Measurements from ENCODE around the gene MBNL1. TPM values are rescaled to one million over a fixed set of nuclear protein-coding genes. Genes with fewer than 3 reads are reported as not detected.
A peak's percentile ranks its signal among the peaks of the same experiment; 100 is the strongest.

Gene MBNL1
- total RNA-seq, 1 experiment from 2014 or later, result 265 TPM

DNA sequence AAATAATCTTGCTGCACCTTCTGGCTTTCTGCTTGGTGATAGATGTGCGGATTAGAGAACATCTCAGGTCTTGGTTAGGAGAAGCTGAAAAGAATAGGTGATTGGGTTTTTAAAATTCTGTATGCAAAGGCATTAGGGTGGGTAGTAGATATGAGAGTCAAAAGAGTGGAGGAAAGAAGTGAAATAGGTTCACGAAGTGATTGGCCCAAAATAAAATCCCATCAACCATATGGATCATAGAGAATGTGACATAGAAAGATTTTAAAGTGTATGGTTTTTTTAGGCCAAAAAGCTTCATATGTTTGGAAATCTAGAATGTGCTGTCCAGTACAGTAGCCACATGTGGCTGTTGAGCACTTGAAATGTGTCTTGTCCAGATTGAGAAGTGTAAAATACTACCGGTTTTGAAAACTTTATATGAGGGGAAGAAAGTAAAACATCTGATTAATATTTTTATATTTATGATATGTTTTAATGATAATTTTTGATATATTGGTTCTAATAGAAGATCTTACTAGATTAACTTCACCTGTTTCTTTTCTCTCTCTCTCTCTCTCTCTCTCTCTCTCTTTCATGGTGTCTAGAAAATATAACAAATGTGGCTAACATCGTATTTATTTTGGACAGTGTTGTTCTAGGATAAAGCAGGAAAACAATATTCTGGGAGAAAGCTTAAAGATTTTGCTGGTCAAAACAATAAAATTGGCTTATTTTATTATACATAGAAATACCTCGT is 2.9 kb downstream of the MBNL1 start:
- H3K79me2 ChIP-seq (ENCODE audit: low read length), result peaks cover 78% of the 10 kb centered on the region
- peaks cover 9% of the 10 kb centered on the region; the same call in 1 of the 2 replicates for H4K20me1 ChIP-seq (ENCODE audit: insufficient read depth, low read depth, low read length)
- no peak overlapping the region for H2AFZ ChIP-seq (ENCODE audit: low read length)
- H3K27ac ChIP-seq (ENCODE audit: low read length), result peak overlapping the region; percentile 91
- peaks cover 72% of the 10 kb centered on the region for H3K4me1 ChIP-seq (ENCODE audit: low read length)
- no peaks in the 10 kb centered on the region for H3K9me3 ChIP-seq (ENCODE audit: low read length)
- peak overlapping the region; percentile 96 for H3K9ac ChIP-seq (ENCODE audit: low read length)
- no peaks in the 10 kb centered on the region; the same call in 1 of the 2 replicates for H3K27me3 ChIP-seq (ENCODE audit: low read length)
- peaks cover 12% of the 10 kb centered on the region; the same call in 1 of the 2 replicates for H3K36me3 ChIP-seq (ENCODE audit: insufficient read depth, low read length)
- no peaks in the 10 kb centered on the region for H3K9me2 ChIP-seq (replicated peaks; ENCODE audit: insufficient read depth, low read length)
- peak; percentile 52 for DNase-seq
- H3K4me2 ChIP-seq (ENCODE audit: low read depth, low read length, poor library complexity, severe bottlenecking), result peak overlapping the region; percentile 96
- H3K4me3 ChIP-seq (ENCODE audit: low read length), result peak overlapping the region; percentile 91

DNA sequence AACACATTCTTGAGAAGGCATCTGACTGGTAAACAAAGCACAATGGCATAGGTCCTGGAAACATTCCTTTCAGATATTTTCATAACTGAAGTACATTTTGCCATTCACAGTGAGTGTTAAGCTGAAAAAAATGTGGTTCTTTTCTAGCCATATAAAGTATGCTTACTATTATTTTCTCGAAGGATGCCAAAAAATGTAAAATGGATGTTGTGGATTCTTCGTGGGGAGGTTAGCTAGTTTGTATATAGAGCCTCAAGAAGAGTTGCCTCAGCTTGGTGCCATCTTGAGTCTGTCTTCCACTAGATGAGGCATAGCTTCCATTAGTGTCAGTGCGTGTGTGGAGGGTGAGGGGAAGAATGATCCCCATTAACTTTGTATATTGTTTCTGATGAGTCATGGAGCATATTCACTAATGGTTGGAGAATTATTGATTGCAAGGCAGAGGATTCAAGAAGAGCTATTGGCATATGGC is 4.1 kb downstream of the MBNL1 start:
- Histone ChIP-seq H3K79me2 (ENCODE audit: low read length) (peaks cover 90% of the 10 kb centered on the region), H3K4me1 (ENCODE audit: low read length) (peaks cover 75% of the 10 kb centered on the region), H3K27me3 (ENCODE audit: low read length) (no peaks in the 10 kb centered on the region), H4K20me1 (ENCODE audit: insufficient read depth, low read depth, low read length) (peaks cover 9% of the 10 kb centered on the region; the same call in 1 of the 2 replicates), H3K4me2 (ENCODE audit: low read depth, low read length, poor library complexity, severe bottlenecking) (peak overlapping the region; percentile 96), H3K36me3 (ENCODE audit: insufficient read depth, low read length) (peaks cover 12% of the 10 kb centered on the region; the same call in 1 of the 2 replicates), H3K9me3 (ENCODE audit: low read length) (no peaks in the 10 kb centered on the region), H2AFZ (ENCODE audit: low read length) (no peak overlapping the region), H3K9ac (ENCODE audit: low read length) (no peak overlapping the region), H3K4me3 (ENCODE audit: low read length) (0 out of 2 replicates have a peak overlapping the region, but pooled peaks have one; percentile 6), H3K9me2 (replicated peaks; ENCODE audit: insufficient read depth, low read length) (no peaks in the 10 kb centered on the region), H3K27ac (ENCODE audit: low read length) (peak overlapping the region; percentile 13)
- DNase-seq, result no peak

DNA sequence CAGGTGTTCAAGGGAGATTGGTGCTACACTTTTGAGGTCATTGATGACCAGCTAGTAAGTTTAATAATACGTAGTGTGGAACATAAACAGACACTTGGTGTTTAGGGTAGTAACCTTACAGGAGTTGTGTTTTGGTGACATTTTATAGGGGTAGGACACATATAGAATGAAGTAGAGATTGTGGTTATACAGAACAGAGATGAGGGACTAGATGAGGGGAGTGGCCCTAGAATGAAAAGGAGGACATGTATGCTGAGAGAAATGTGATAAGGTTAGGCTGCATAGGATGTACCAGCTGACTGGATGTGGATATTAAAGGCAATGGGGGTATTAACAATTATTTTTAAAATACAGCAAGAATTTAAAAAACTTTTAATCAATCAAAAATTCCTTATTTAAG is 8.0 kb downstream of the MBNL1 start:
- Histone ChIP-seq H3K9me2 (replicated peaks; ENCODE audit: insufficient read depth, low read length) (no peaks in the 10 kb centered on the region), H3K79me2 (ENCODE audit: low read length) (peaks cover 100% of the 10 kb centered on the region), H3K27ac (ENCODE audit: low read length) (peak overlapping the region; percentile 32; the same call in 1 of the 2 replicates), H2AFZ (ENCODE audit: low read length) (no peak overlapping the region), H4K20me1 (ENCODE audit: insufficient read depth, low read depth, low read length) (0 out of 2 replicates have a peak, but pooled peaks cover 8% of the 10 kb centered on the region), H3K4me1 (ENCODE audit: low read length) (peaks cover 97% of the 10 kb centered on the region), H3K4me2 (ENCODE audit: low read depth, low read length, poor library complexity, severe bottlenecking) (peak overlapping the region; percentile 16), H3K36me3 (ENCODE audit: insufficient read depth, low read length) (peaks cover 15% of the 10 kb centered on the region; the same call in 1 of the 2 replicates), H3K27me3 (ENCODE audit: low read length) (no peaks in the 10 kb centered on the region), H3K4me3 (ENCODE audit: low read length) (no peak overlapping the region), H3K9me3 (ENCODE audit: low read length) (no peaks in the 10 kb centered on the region), H3K9ac (ENCODE audit: low read length) (no peak overlapping the region)
- DNase-seq, result no peak

DNA sequence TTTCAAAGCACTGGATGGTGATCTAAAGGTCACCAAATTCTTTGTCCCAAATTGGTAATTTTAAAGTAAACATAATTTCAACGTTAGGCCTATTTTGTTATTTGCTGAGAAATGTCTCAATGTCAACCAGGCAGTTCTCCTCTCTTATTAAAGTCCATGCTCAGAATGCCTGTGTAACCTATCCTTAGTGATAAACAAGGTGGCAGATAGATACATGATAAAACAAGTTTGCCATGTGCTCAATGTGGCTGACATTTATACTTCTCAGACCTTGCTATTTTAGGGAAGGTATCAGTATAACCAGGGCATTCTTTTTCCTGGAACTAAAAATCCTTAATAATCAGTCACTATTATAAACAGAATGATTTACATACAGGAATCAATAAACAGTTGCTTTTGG is 8.5 kb downstream of the MBNL1 start:
- peaks cover 100% of the 10 kb centered on the region for H3K79me2 ChIP-seq (ENCODE audit: low read length)
- H2AFZ ChIP-seq (ENCODE audit: low read length), result no peak overlapping the region
- no peaks in the 10 kb centered on the region for H3K9me3 ChIP-seq (ENCODE audit: low read length)
- H3K27ac ChIP-seq (ENCODE audit: low read length), result 0 out of 2 replicates have a peak overlapping the region, but pooled peaks have one; percentile 32
- H3K9ac ChIP-seq (ENCODE audit: low read length), result no peak overlapping the region
- H3K9me2 ChIP-seq (replicated peaks; ENCODE audit: insufficient read depth, low read length), result no peaks in the 10 kb centered on the region
- H3K4me1 ChIP-seq (ENCODE audit: low read length), result peaks cover 97% of the 10 kb centered on the region
- peak overlapping the region; percentile 36 for H3K4me2 ChIP-seq (ENCODE audit: low read depth, low read length, poor library complexity, severe bottlenecking)
- no peak overlapping the region for H3K4me3 ChIP-seq (ENCODE audit: low read length)
- H4K20me1 ChIP-seq (ENCODE audit: insufficient read depth, low read depth, low read length), result 0 out of 2 replicates have a peak, but pooled peaks cover 8% of the 10 kb centered on the region
- DNase-seq, result no peak
- H3K36me3 ChIP-seq (ENCODE audit: insufficient read depth, low read length), result peaks cover 15% of the 10 kb centered on the region; the same call in 1 of the 2 replicates
- no peaks in the 10 kb centered on the region for H3K27me3 ChIP-seq (ENCODE audit: low read length)

DNA sequence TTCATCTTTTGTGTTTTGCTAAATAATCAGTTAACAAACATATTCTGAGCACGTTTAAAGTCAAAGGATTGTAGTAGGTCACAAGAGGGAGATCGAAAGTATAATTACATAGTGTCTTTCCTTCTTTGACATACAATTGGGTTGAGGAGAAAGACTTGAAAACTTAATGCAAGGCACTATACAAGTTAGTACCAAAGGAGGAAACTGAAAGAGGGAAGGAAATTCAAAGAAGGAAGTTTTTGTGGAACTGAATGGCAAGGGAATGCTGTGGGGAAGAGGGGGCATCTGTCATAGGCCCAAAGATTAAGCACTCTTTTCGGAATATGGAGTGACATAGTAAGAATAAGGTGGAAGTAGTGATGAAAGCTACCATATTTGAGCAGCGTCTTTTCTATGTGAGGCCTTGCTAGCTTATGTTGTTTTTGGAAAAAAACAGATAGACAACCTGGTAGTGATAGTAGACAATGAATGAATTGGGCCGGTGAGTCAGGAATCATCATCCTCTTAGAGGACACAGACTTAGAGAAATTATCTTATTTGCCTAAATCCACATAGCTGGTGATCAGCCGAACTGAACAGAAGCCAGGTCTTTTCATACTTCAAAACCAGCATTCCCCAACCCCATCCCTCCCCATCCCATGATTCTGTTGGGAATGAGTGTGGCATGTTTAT is 10.2 kb downstream of the MBNL1 start:
- Histone ChIP-seq H4K20me1 (ENCODE audit: insufficient read depth, low read depth, low read length) (0 out of 2 replicates have a peak, but pooled peaks cover 8% of the 10 kb centered on the region), H3K4me3 (ENCODE audit: low read length) (no peak overlapping the region), H3K9me2 (replicated peaks; ENCODE audit: insufficient read depth, low read length) (no peaks in the 10 kb centered on the region), H3K4me2 (ENCODE audit: low read depth, low read length, poor library complexity, severe bottlenecking) (peak overlapping the region; percentile 57), H3K9ac (ENCODE audit: low read length) (no peak overlapping the region), H2AFZ (ENCODE audit: low read length) (no peak overlapping the region), H3K27me3 (ENCODE audit: low read length) (no peaks in the 10 kb centered on the region), H3K27ac (ENCODE audit: low read length) (peak overlapping the region; percentile 32), H3K79me2 (ENCODE audit: low read length) (peaks cover 100% of the 10 kb centered on the region), H3K9me3 (ENCODE audit: low read length) (no peaks in the 10 kb centered on the region), H3K4me1 (ENCODE audit: low read length) (peaks cover 97% of the 10 kb centered on the region), H3K36me3 (ENCODE audit: insufficient read depth, low read length) (peaks cover 3% of the 10 kb centered on the region; the same call in 1 of the 2 replicates)
- DNase-seq, result no peak

DNA sequence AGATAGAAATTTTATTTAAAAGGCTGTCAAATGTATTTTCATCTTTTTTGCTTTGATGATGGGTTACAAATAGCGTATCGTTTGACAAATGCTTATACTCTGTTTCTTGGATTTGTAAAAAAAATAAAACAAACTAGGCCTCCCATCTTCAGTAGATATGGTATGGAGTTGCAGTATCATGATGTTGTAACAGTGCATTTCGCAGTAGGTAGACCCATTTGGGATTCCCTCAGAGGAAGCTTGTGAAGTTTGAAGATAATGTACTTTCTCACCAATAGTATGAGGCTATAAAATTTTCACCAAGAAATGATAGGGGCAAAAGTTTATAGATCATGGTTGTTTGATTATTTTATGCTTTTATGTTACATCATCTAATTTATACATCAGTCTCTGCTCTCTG is 10.8 kb downstream of the MBNL1 start:
- Histone ChIP-seq H3K4me1 (ENCODE audit: low read length) (peaks cover 95% of the 10 kb centered on the region), H3K36me3 (ENCODE audit: insufficient read depth, low read length) (peaks cover 3% of the 10 kb centered on the region; the same call in 1 of the 2 replicates), H3K4me2 (ENCODE audit: low read depth, low read length, poor library complexity, severe bottlenecking) (peak overlapping the region; percentile 57), H4K20me1 (ENCODE audit: insufficient read depth, low read depth, low read length) (0 out of 2 replicates have a peak, but pooled peaks cover 8% of the 10 kb centered on the region), H3K4me3 (ENCODE audit: low read length) (no peak overlapping the region), H3K27ac (ENCODE audit: low read length) (peak overlapping the region; percentile 64), H2AFZ (ENCODE audit: low read length) (no peak overlapping the region), H3K79me2 (ENCODE audit: low read length) (peaks cover 100% of the 10 kb centered on the region), H3K9me2 (replicated peaks; ENCODE audit: insufficient read depth, low read length) (no peaks in the 10 kb centered on the region), H3K27me3 (ENCODE audit: low read length) (no peaks in the 10 kb centered on the region), H3K9me3 (ENCODE audit: low read length) (no peaks in the 10 kb centered on the region), H3K9ac (ENCODE audit: low read length) (no peak overlapping the region)
- no peak for DNase-seq

DNA sequence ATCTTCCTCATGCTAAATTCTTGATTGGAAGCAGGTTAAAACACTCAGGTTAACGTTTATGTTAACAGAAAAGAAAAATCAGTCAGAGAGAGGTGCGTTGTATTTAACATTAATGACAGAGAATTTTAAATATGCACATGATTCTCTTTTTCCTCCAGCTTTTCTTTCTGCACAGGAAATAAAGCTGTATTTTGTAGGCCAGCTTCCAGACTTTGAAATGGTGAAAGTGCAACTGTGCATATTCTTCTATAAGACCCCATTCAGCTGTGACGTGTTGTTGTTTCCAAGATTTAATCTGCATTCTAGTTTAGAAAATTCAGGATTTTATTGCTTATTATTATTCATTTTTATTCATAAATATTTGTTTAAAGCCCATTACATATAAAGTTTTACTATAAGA is 11.8 kb downstream of the MBNL1 start:
- peaks cover 93% of the 10 kb centered on the region for H3K4me1 ChIP-seq (ENCODE audit: low read length)
- H3K9me2 ChIP-seq (replicated peaks; ENCODE audit: insufficient read depth, low read length), result no peaks in the 10 kb centered on the region
- H3K4me3 ChIP-seq (ENCODE audit: low read length), result no peak overlapping the region
- peaks cover 100% of the 10 kb centered on the region for H3K79me2 ChIP-seq (ENCODE audit: low read length)
- no peaks in the 10 kb centered on the region for H3K27me3 ChIP-seq (ENCODE audit: low read length)
- no peaks in the 10 kb centered on the region for H3K9me3 ChIP-seq (ENCODE audit: low read length)
- peak overlapping the region; percentile 64 for H3K27ac ChIP-seq (ENCODE audit: low read length)
- H3K36me3 ChIP-seq (ENCODE audit: insufficient read depth, low read length), result peaks cover 3% of the 10 kb centered on the region; the same call in 1 of the 2 replicates
- 0 out of 2 replicates have a peak overlapping the region, but pooled peaks have one; percentile 5 for H3K9ac ChIP-seq (ENCODE audit: low read length)
- no peak overlapping the region for H2AFZ ChIP-seq (ENCODE audit: low read length)
- no peak for DNase-seq
- 0 out of 2 replicates have a peak, but pooled peaks cover 8% of the 10 kb centered on the region for H4K20me1 ChIP-seq (ENCODE audit: insufficient read depth, low read depth, low read length)
- H3K4me2 ChIP-seq (ENCODE audit: low read depth, low read length, poor library complexity, severe bottlenecking), result peak overlapping the region; percentile 57

All from Karpas-422 (cell line).